Measurements from ENCODE around the gene DHX38.

DHX38 gene

DNA sequence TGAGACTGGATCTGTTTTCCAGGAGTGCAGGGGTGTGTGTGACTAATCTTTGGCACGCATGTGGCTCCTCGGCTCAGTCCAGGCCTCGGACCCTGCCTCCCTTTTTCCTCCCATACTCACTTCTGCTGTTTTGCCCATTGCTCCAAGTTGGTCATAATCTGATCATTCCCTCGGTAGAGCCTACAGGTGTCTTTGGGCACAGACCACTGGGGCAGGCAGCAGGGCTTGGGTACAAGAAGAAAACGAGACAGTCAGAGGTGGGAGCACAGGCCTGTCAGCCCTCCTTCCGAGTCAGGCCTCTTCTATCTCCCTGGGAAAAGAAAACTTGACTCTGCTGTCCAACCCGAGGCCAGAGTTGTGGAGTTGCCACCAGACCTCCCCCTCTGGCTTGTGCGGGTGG is 29.8 kb downstream of the DHX38 start:
- no peak for DNase-seq

DNA sequence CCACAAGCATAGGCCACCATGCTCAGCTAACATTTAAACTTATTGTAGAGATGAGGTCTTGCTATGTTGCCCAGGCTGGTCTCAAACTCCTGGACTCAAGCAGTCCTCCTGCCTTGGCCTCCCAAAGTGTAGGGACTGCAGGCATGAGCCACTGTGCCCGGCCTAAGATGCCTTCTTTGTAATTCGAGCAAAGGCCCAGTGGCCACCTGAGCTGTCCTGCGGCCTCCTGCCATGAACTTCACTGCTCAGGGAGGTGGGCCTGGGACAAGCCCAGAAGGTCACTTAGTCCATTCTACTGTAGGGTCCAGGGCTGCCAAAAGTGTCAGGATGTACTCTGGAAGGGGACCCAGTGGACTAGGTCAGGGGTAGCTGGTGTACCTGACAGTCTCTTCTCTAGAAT is 30.5 kb downstream of the DHX38 start:
- no peak for DNase-seq

GRCh38 chr16:72124761-72125634 is 31.4 kb downstream of the DHX38 start:
- DNase-seq: peak; percentile 85

GRCh38 chr16:72125635-72126428 is 32.2 kb downstream of the DHX38 start:
- no peak for DNase-seq

DNA sequence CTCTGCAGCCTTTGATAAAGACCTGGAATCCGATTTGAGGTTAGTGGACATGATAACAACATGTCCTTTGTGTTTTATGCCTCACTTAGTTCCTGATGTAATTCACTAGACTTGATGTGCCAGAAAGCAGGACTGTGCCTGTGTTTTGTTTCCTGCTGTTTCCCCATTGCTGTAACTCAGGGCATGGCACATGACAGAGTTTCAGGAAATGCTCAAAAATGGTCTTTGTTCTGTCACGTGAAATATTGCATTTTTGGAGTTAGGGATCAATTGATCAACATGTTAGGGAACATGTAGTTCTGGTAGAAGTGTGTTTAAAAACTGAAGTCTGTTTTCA is 32.8 kb downstream of the DHX38 start:
- no peak for DNase-seq

- DNase-seq: no peak
These were observed 35.1 kb downstream of the DHX38 start for GRCh38 chr16:72128701-72129100.

DNA sequence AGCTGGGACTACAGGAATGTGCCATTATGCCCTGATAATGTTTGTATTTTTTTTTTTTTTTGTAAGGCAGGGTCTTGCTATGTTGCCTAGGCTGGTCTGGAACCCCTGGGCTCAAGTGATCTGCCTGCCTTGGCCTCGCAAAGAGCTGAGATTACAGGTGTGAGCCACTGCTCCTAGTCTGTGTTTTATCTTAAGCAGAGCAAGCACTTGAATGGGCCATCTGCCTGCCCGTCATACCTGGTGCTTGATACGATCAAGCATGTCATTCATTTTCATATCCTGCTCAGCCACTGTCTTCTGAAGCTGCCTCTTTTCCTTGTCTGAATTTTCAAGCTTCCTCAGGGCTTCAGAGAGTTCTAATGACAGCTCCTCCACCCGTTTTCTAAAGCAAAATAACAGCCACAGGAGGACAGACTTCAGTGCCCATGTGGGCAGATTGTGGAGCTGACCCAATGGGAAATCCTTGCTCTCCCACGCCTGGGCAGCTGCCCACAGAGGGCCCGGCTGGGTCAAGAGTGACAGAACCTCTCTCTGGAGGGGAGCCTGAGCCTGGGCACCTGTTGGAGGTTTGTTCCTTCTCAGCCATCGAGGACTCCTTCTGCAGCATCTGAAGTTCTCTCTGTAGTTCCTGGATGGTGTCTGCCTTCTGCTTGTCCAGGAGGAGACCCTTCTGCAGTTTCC is 36.5 kb downstream of the DHX38 start:
- DNase-seq: no peak

- DNase-seq: no peak
These were observed 37.4 kb downstream of the DHX38 start for GRCh38 chr16:72131036-72131435.

- DNase-seq: no peak
These were observed 39.1 kb downstream of the DHX38 start for GRCh38 chr16:72132726-72133125.

- no peak for DNase-seq
These were observed 40.9 kb downstream of the DHX38 start for GRCh38 chr16:72134507-72134906.

GRCh38 chr16:72137380-72138063 is 43.9 kb downstream of the DHX38 start:
- DNase-seq: no peak

- DNase-seq: no peak
These were observed 44.5 kb downstream of the DHX38 start for GRCh38 chr16:72138064-72138572.

- DNase-seq: no peak
These were observed 46.3 kb downstream of the DHX38 start for GRCh38 chr16:72139908-72140307.

DNA sequence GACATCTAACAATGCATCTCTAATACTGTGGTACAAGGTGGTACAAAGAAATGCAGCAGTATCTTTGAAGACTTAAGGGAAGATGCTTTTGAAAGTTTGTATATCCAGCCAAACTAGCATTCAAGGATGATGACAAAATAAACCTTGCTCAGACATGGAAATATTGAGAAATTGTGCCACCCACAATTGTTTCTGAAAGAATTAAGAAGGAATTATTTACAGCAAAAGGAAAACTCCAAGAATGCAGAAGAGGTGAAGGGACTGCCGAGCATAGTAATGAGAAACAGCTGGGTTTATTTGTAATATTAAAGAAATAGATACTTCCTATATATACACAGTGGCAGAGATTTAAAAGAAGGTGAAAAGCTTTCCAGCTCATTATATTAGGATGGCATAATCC is 48.8 kb downstream of the DHX38 start:
- no peak for DNase-seq

DNA sequence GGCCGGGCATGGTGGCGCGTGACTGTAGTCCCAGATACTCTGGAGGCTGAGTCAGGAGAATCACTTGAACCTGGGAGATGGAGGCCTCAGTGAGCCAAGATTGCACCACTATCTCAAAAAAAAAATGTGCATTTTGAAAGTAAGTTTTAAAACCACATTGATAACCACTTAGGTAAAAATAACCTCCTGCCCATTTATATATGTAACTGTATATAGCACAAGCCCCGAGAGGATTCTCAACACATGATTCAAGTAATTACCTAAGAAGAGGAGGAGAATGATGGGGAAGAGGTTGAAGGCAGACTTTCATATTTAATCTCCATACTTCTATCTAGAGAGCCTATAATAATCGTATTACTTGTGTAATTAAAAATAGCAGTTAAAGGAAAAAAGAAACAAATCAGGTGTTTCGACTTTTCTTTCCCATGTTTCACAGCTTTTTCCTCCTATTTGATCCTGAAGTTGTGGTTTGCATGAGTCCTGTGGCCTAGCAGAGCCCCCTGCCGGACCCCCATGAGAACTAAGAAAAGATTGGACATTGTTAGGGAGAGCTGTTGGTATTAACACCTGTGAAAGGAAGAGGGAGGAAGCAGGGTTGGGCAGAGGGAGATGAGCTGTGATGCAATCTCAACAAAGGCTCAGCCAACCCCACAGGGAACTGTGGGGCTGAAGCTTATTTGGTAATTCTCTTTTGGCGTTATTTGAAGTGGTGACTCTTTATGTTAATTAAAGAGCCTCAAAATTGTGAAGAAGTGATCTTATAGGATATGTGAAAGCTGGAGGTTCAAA is 56.2 kb downstream of the DHX38 start:
- no peak for DNase-seq

- no peak for DNase-seq
These were observed 65.7 kb downstream of the DHX38 start for GRCh38 chr16:72159386-72159785.

GRCh38 chr16:72159801-72160200 is 66.2 kb downstream of the DHX38 start:
- peak; percentile 38 for DNase-seq

DNA sequence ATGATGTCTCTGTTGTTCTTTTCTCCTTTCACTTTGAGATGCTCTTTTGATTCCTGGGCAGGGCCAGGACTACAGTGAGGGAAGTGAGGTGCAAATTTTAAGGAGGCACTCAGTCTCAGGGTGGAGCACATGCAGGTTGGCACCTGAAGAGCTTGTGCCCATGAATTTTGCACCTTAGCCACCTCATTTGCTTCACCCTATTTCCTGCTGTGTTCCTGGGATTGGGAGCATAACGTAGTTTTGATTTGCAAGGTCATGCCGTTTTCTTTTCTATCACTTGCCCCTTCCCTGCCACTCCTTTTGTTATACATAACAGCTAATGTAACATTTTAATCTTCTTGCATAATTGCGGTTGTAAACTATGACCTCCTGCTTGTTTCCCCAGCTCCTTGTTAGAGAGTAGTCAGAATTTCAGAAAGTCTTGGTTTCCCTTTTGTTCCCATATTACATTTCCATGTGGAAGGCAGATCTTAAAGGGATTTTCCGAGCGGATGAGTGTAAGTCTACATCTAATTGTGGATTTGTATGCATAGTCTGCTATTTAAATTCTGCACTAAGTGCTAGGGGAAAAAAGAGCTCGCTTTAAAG is 68.6 kb downstream of the DHX38 start:
- DNase-seq: no peak
